HG03280 (cell line): ENCODE results near the gene TAF6.
"Not testable (repeated sequence)": the region's sequence is repeated elsewhere in the genome, so short reads cannot be mapped to it uniquely, and the experiment has no call there.

Experiments used
- ATAC-seq: cut with Tn5 transposase; IDR thresholded peaks from one replicate; pipeline ENCODE4 v1.9.1; 2021; ENCODE audit warnings: mild to moderate bottlenecking, moderate library complexity; ENCODE audit not compliant: unreplicated experiment

Gene TAF6

GRCh38 chr7:100152937-100153666 lies 33.9 kb upstream of the TAF6 start:
- no peak for ATAC-seq

GRCh38 chr7:100152404-100152803 lies 33.2 kb upstream of the TAF6 start:
- no peak for ATAC-seq

DNA sequence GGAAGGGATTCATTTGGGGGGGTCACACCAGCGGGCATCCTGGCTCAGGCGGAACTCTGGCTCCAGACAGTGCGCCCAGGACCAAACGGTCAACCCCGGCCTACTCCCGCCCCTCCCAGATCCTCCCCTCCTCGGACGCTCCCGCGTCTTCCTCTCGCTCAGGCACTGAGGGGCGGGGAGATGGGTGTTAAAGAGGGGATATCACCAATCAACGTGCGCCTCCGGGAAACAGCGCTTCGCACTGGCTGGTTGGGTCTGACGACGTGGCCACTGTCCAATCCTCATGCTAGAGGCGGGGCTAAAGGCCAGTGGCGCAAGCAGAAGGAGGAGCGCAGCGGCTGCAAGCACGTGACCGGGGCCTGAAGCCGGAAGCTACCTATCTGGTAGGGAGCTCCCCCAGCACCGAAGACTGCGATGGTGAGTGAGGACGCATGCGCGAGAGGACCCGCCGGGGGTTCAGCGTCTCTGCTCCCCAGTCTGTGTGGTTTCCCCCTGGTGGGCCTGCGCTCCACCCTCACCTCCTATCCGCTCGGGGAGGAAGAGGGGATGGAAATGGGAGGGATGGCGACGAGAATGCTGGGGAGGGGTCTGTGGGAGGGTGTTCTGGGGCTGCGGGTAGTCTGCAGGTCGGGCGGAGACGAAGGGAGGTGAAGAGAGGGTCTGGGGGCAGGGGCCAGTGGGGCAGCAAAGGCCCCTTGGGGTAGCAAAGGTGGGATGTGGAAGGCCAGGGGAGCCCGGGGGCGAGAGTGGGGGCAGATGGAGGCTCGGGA lies 29.6 kb upstream of the TAF6 start, which contains the start of gene LAMTOR4:
LAMTOR4 (plus strand) TSS at position 360 of the 770 bp plus-strand sequence; CDS start at position 415, 55 bp downstream.
- ATAC-seq, result peak; percentile 99

- ATAC-seq, result no peak
Measured at GRCh38 chr7:100148225-100148558, 29.0 kb upstream of the TAF6 start.

DNA sequence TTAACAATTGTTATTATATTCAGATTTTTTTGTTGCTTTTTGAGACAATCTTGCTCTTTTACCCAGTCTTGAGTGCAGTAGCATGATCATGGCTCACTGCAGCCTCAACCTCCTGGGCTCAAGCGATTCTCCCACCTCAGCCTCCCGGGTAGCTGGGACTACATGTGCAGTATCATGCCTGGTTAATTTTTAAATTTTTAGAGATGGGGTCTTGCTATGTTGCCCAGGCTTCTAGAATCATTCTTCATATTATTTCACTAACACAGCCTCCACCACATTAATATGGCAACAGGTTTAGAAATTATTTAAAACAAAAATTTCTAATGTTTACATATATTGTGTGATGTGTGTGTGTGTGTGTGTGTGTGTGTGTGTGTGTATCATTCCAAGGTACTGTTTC lies 28.1 kb upstream of the TAF6 start:
- no peak for ATAC-seq

DNA sequence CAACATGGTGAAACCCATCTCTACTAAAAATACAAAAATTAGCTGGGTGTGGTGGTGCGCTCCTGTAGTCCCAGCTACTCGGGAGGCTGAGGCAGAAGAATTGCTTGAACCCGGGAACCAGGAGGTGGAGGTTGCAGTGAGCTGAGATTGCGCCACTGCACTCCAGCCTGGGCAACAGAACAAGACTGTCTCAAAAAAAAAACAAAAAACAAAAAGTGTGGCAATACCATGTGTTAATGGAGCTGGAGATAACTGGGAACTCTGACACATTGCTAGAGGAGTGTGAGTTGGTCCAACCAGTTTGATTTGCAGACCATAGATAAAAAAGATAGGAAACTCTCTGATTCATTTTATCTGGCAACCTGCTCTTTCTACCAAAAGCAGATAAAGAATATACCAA lies 27.2 kb upstream of the TAF6 start:
- not testable (repeated sequence) for ATAC-seq

- ATAC-seq, result no peak
Measured at GRCh38 chr7:100142461-100142860, 23.3 kb upstream of the TAF6 start.

DNA sequence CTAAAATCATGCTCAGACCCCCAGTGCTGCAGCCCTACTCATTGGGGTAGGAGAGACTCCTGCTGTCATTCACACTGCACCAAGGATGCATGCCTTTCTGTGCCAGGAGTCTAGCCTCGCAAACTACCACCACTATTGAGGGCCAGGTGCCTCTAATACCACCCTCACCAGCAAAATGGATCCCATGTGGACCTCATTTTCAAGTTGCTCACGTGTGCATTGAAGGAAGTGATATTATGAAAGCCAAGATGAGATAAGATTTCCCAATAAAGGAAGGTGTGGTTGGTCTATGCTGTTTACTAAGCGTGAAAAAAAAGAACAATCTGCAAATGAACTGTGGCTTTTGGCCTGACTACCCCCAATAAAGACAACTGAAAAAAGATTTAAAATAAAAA lies 22.4 kb upstream of the TAF6 start:
- no peak for ATAC-seq

GRCh38 chr7:100137851-100138760 lies 18.9 kb upstream of the TAF6 start:
- no peak for ATAC-seq

- peak; percentile 46 for ATAC-seq
Measured at GRCh38 chr7:100132697-100133151, 13.6 kb upstream of the TAF6 start.

DNA sequence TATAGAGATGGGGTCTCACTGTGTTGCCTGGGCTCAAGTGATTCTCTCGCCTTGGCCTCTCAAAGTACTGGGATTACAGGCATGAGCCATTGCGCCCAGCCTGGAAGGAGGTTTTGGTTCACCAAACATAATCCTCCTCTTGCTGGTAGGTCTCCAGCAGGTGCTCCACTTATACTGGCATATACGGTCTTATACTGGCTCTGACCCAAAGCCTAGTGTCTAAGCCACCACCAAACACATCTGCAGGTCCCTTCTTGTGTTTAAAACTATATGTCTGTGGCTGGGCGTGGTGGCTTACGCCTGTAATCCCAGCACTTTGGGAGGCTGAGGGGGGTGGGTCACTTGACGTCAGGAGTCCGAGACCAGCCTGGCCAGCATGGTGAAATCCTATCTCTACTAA lies 13.0 kb upstream of the TAF6 start:
- ATAC-seq, result no peak

DNA sequence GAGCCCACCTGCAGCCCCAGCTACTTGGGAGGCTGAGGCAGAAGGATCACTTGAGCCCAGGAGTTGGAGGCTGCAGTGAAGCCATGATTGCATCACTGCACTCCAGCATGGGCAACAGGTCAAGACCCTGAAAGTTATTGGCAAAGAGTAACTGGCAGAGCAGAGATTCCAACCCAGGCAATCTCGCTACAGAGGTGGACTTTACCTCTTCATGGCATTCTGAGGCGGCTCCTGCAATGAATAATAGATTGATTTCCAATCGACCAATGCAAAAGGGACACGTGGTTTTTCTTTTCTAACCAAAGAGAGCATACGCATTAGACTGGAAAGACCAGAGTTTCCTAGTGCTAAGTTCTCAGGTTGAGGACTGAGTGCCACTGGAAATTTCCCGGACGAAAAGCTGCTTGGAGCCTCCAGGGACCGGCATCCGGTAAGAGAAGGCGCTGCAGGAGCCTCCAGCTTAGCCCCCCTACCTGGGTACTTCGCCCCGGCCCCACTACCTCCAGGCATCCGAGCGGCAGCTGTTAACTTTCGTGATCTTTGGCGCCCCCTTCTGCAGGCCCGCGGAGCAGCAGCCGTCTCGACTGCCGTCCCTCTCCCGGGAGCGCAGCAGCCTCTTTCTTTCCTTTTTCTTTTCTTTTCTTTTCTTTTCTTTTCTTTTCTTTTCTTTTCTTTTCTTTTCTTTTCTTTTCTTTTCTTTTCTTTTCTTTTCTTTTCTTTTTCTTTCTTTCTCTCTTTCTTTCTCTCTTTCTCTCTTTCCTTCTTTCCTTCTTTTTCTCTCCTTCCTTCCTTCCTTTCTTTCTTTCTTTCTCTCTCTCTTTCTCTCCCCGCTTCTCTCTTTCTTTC lies 11.7 kb upstream of the TAF6 start:
- ATAC-seq, result no peak

DNA sequence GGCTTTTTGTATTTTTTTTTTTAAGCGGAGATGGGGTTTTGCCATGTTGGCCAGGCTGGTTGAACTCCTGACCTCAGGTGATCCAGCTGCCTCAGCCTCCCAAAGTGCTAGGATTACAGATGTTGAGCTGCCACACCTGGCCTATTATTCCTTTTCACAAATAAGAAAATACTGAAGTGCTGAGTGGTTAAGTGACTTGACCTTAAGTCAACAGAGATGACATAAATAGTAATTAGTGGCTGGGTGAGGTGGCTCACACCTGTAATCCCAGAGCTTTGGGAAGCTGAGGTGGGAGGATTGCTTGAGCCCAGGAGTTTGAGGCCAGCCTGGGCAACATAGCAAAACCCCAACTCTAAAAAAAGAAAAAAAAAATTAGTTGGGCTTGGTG lies 11.1 kb upstream of the TAF6 start:
- ATAC-seq, result not testable (repeated sequence)

DNA sequence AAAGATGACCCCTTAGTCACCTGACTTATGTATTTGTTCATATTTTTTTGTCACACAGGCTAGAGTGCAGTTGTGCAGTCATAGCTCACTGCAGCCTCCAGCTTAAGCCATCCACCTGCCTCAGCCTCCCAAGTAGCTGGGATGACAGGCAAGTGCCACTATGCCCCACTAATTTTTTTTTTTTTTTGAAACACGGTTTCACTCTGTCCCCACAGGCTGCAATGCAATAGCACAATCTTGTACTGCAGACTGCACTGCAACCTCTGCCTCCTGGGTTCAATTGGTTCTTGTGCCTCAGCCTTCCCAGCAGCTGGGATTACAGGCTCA lies 9.4 kb upstream of the TAF6 start:
- ATAC-seq, result no peak

DNA sequence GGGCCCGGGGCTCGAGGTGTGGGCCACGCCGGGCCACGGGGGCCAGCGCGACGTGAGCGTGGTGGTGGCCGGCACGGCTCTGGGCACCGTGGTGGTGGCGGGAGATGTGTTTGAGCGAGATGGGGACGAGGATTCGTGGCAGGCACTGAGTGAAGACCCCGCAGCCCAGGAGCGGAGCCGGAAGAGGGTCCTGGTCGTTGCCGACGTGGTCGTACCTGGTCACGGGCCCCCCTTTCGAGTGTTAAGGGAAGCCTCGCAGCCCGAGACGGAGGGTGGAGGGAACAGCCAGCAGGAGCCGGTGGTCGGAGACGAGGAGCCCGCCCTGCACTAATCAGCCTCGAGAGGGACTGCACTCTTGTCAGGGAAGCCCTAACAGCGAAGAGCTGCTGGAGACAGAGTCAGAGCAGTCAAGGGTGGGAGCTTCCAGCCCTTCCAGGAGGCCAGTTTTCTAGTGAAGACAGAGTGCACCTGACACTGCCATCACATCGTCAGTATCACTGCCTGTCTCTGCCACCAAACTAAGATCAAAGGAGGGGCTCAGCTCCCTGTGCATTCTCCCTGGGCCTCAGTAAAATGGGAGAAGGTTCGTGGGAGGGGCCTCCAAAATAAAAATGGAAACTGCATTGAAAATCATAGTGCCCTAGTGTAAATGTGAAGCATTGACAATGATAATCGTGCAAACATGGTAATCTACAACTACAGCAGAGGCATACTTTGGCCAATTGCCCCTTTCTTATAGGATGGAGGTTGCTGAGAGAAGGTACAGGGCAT lies 8.9 kb upstream of the TAF6 start:
- ATAC-seq, result no peak

DNA sequence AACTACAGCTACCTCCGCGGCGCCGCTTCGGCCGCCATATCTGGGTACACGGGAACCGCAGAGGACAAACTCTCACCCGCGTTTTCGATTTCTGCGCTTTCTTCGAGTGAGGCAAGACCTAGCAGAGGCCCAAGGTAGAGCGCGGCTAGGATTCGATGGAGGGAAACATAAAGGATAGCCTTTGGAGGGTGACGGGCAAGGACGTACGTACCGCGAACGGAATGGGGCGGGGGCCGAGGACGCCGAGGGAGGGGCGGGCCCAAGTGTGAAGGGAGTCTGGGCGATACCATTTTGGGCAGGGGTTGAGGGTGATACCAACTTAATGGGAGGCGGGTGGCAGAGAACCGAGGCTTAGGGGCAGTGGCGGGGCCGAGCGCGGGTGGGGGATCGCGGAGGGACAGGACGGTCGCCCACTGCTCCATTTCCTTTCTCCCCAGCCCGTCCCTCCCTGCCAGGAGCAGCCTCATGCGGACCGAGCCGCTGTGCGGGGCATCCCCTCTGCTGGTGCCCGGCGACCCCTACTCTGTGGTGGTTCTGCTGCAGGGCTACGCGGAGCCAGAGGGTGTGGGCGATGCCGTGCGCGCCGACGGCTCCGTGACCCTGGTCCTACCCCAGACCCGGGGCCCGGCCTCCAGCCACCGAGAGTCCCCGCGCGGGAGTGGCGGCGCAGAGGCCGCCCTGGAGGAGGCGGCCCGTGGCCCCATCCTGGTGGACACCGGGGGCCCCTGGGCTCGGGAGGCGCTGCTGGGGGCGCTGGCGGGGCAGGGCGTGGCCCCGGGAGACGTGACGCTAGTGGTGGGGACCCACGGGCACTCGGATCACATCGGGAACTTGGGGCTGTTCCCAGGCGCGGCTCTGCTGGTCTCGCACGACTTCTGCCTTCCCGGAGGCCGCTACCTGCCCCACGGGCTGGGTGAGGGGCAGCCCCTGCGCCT lies 8.0 kb upstream of the TAF6 start, which contains the start of gene MBLAC1:
MBLAC1 (plus strand) TSS at position 37 of the 935 bp plus-strand sequence; CDS start at position 466, 429 bp downstream.
- ATAC-seq, result peak; percentile 72

GRCh38 chr7:100126239-100126930 lies 7.2 kb upstream of the TAF6 start:
- ATAC-seq, result no peak
